Cardiac atrium fibroblast (primary cell): ENCODE results near the gene TAS2R20. TPM values are rescaled to one million over a fixed set of nuclear protein-coding genes. Genes with fewer than 3 reads are reported as not detected.

Experiments
- total RNA-seq: library from RNA; depleted of rRNA; stranded (reverse); fragments of >200 nt; gene quantifications from 2 replicates; pipeline ENCODE4 v1.2.3, GENCODE V29; 2015

Gene TAS2R20
- 0.18 and 0.32 TPM in 2 replicates for total RNA-seq

DNA sequence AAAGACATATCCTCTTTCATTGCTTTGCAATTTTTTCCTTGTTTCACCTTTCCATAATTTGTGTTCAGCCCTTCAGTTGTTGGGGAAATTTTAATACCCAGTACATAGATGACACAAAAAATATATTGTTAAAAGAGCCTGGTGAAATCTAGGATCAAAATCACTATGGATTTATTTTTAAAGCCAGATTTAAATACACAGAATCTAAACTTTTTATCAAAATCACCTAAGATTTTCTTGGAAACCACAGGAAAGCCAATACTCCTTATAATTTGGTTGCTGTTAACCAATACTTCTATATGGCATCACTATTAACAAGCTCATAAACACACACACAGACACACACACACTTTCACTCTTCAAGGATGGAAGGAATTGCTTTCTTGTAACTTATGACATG lies at the start of gene TAS2R20:
TAS2R20 (minus strand) TSS at position 101 of the 400 bp plus-strand sequence. CDS start 429 bp downstream, outside the sequence.

GRCh38 chr12:11031307-11031706 lies 33.2 kb upstream of the TAS2R20 start, which contains the start of gene TAS2R31:
Gene TAS2R31, minus strand, starts transcription at chr12:11031407. Its CDS starts 72 bp downstream, at chr12:11031335.

GRCh38 chr12:11022520-11022919 lies 24.4 kb upstream of the TAS2R20 start, which contains the start of gene TAS2R19:
Gene TAS2R19, minus strand, starts transcription at chr12:11022620. Its CDS starts 49 bp downstream, at chr12:11022571.

GRCh38 chr12:10986812-10987211 lies 11.3 kb downstream of the TAS2R20 start, which contains the start of gene TAS2R50:
Gene TAS2R50, minus strand, starts transcription at chr12:10986912. Its CDS starts 52 bp downstream, at chr12:10986860.

Other genes starting within 250 kb of the TAS2R20 start
- not detected in 2 replicates for gene TAS2R7, start 195.7 kb downstream of the TAS2R20 start, total RNA-seq
- gene TAS2R8, start 191.0 kb downstream of the TAS2R20 start, total RNA-seq: not detected in 2 replicates
- not detected in 2 replicates for gene TAS2R9, start 188.1 kb downstream of the TAS2R20 start, total RNA-seq
- 0.36 TPM in 1 of 2 replicates, not detected in the other for gene TAS2R10, start 171.9 kb downstream of the TAS2R20 start, total RNA-seq
- not detected in 2 replicates for gene PRR4, start 148.8 kb downstream of the TAS2R20 start, total RNA-seq
- 2.1 and 2.9 TPM in 2 replicates for gene PRH1, start 114.0 kb downstream of the TAS2R20 start, total RNA-seq
- gene TAS2R13, start 88.7 kb downstream of the TAS2R20 start, total RNA-seq: not detected in 2 replicates
- not detected in 2 replicates for gene PRH2, start 69.1 kb downstream of the TAS2R20 start, total RNA-seq
- gene TAS2R14, start 59.0 kb downstream of the TAS2R20 start, total RNA-seq: 0.54 and 1.8 TPM in 2 replicates
- 0.49 TPM in 1 of 2 replicates, not detected in the other for gene TAS2R50, start 11.4 kb downstream of the TAS2R20 start, total RNA-seq
- gene TAS2R19, start 24.3 kb upstream of the TAS2R20 start, total RNA-seq: 0.49 TPM in 1 of 2 replicates, not detected in the other
- 0.54 and 0.81 TPM in 2 replicates for gene TAS2R31, start 33.1 kb upstream of the TAS2R20 start, total RNA-seq
- gene TAS2R46, start 64.0 kb upstream of the TAS2R20 start, total RNA-seq: 0.72 TPM in 1 of 2 replicates, not detected in the other
- not detected in 2 replicates for gene TAS2R43, start 94.0 kb upstream of the TAS2R20 start, total RNA-seq
- 0.49 and 1.3 TPM in 2 replicates for gene TAS2R30, start 136.3 kb upstream of the TAS2R20 start, total RNA-seq
- 7.3 and 7.6 TPM in 2 replicates for gene SMIM10L1, start 172.9 kb upstream of the TAS2R20 start, total RNA-seq
- not detected in 2 replicates for gene TAS2R42, start 188.6 kb upstream of the TAS2R20 start, total RNA-seq